HepG2 (cell line): ENCODE results near the gene IL1RAPL2. TPM values are rescaled to one million over a fixed set of nuclear protein-coding genes. Genes with fewer than 3 reads are reported as not detected.

Experiments
- ATAC-seq: fragments of 200-7000 bp; cut with Tn5 transposase; 3 replicates; pipeline ENCODE4 v1.9.1; 2020; ENCODE audit warnings: mild to moderate bottlenecking, moderate library complexity
- BruUV-seq: library from RNA; stranded (reverse); fragments of 400-500 nt; replicated peaks from 2 replicates; lab custom pipeline; 2021; lab: Mats Ljungman, UMichigan
- CTCF ChIA-PET: fragments of 300-600 bp; formaldehyde crosslinking; extraction: SDS; loops from one replicate; lab custom pipeline; 2021; ENCODE audit warnings: low total read pairs, inconsistent platforms, low intra/inter-chr PET ratio; lab: Yijun Ruan, JAX
- POLR2A ChIA-PET: fragments of 350-600 bp; sonication (Branson Sonifier 250); formaldehyde crosslinking; loops from one replicate; lab custom pipeline; 2020; ENCODE audit warnings: antibody characterized with exemption, inconsistent platforms; lab: Yijun Ruan, JAX
- DNase-seq: peaks from one replicate; pipeline ENCODE4 v3.0.0-alpha.2; 2015; ENCODE audit warnings: low spot score
- FAIRE-seq: peaks from 3 replicates; lab custom pipeline; 2011; peaks lifted over from hg19 to GRCh38; lab: Jason Lieb, UNC
- H2AFZ ChIP-seq: one replicate; pipeline ENCODE4 v1.6.1; 2011; ENCODE audit warnings: low read length, inconsistent platforms
- H3K27ac ChIP-seq: fragments of 300-600 bp; 3 replicates; pipeline ENCODE4 v1.8.0; 2011; ENCODE audit warnings: mixed run types, mild to moderate bottlenecking, mixed read lengths, low read length, inconsistent platforms; ENCODE audit not compliant: insufficient read depth; ENCODE audit errors: extremely low read length
- H3K27me3 ChIP-seq, 2 experiments: fragments of 200-600 bp in 1 of 2; 2 replicates in 1 of 2; 3 replicates in 1 of 2; pipeline versions ENCODE4 v1.6.0 to v1.8.0; 2011; ENCODE audit warnings: low read length in 2 of 2, mild to moderate bottlenecking in 2 of 2, moderate library complexity in 2 of 2, inconsistent platforms in 1 of 2; ENCODE audit not compliant: insufficient read depth in 2 of 2, control insufficient read depth in 1 of 2
- H3K36me3 ChIP-seq, 2 experiments: fragments of 200-600 bp in 1 of 2; replicated peaks in 1 of 2; 2 replicates in 1 of 2; 3 replicates in 1 of 2; pipeline versions ENCODE4 v1.5.1 to v1.8.0; 2011; ENCODE audit warnings: low read length in 2 of 2, inconsistent platforms in 1 of 2; ENCODE audit not compliant: insufficient read depth in 2 of 2, control insufficient read depth in 1 of 2
- H3K4me1 ChIP-seq: 2 replicates; pipeline ENCODE4 v1.5.1; 2012; ENCODE audit warnings: low read length, inconsistent platforms; ENCODE audit not compliant: insufficient read depth
- H3K4me2 ChIP-seq: 2 replicates; pipeline ENCODE4 v1.6.0; 2011; ENCODE audit warnings: low read depth, low read length, inconsistent platforms
- H3K4me3 ChIP-seq, 3 experiments: fragments of 200-600 bp in 1 of 3; sonication (generic), shearing (Covaris generic) in 1 of 3; replicated peaks in 1 of 3; 2 replicates each; pipeline ENCODE4 v1.5.1; 2011 to 2016; ENCODE audit warnings: low read length in 3 of 3, inconsistent platforms in 2 of 3, low read depth in 2 of 3, mild to moderate bottlenecking in 2 of 3, control low read depth in 1 of 3, mixed read lengths in 1 of 3; ENCODE audit not compliant: insufficient read depth in 1 of 3
- H3K79me2 ChIP-seq: one replicate; pipeline ENCODE4 v1.6.1; 2011; ENCODE audit warnings: low read length, inconsistent platforms; ENCODE audit not compliant: insufficient read depth
- H3K9ac ChIP-seq: 2 replicates; pipeline ENCODE4 v1.6.0; 2011; ENCODE audit warnings: mild to moderate bottlenecking, low read depth, low read length, inconsistent platforms; ENCODE audit not compliant: insufficient read depth
- H3K9me3 ChIP-seq: 2 replicates; pipeline ENCODE4 v1.5.1; 2012; ENCODE audit warnings: mild to moderate bottlenecking, low read length
- H4K20me1 ChIP-seq: 2 replicates; pipeline ENCODE4 v1.6.0; 2011; ENCODE audit warnings: inconsistent platforms, mild to moderate bottlenecking, low read length, moderate library complexity; ENCODE audit not compliant: insufficient read depth
- MTA3 ChIP-seq: sonication (generic); formaldehyde crosslinking; IDR thresholded peaks from 2 replicates; pipeline ENCODE4 v1.4.0; 2020; ENCODE audit warnings: missing genetic modification reagents
- SATB2 ChIP-seq: sonication (generic); formaldehyde crosslinking; IDR thresholded peaks from 2 replicates; pipeline ENCODE4 v1.5.0; 2020; ENCODE audit warnings: missing genetic modification reagents
- SRSF1 ChIP-seq: fragments of 200-400 bp; formaldehyde crosslinking; optimal IDR thresholded peaks from 2 replicates; pipeline ENCODE3; 2017; ENCODE audit warnings: mild to moderate bottlenecking, low read depth, low read length, moderate library complexity
- ZNF510 ChIP-seq: sonication (generic); formaldehyde crosslinking; IDR thresholded peaks from 2 replicates; pipeline ENCODE4 v1.4.0; 2020; ENCODE audit warnings: low read depth, mild to moderate bottlenecking, missing genetic modification reagents
- ZNF891 ChIP-seq: sonication (generic); formaldehyde crosslinking; IDR thresholded peaks from 2 replicates; pipeline ENCODE4 v1.5.0; 2020; ENCODE audit warnings: mild to moderate bottlenecking, missing genetic modification reagents
- ZSCAN31 ChIP-seq: sonication (generic); formaldehyde crosslinking; IDR thresholded peaks from 2 replicates; pipeline ENCODE4 v1.5.0; 2020; ENCODE audit warnings: low read depth, mild to moderate bottlenecking, missing genetic modification reagents
- WGBS: methylation state at CpG from one replicate; pipeline ENCODE4 v1.1.6; 2017; ENCODE audit warnings: low lambda C conversion rate; 5-methylcytosine and 5-hydroxymethylcytosine counted together
- in situ Hi-C: cut with HindIII; loops from 2 replicates; pipeline ENCODE4 v1.10.0; 2017; ENCODE audit warnings: low pct_unique_long_range_greater_than_20kb; ENCODE audit not compliant: extremely low pct_ligation_motif_present
- intact Hi-C: fragments of 100-400 bp; cut with micrococcal nuclease; formaldehyde crosslinking; loops from one replicate; pipeline ENCODE4 v1.10.0; 2022; ENCODE audit not compliant: unreplicated experiment
- polyA plus RNA-seq, 8 experiments: library from polyadenylated mRNA; depleted of rRNA in 3 of 8; stranded (reverse) in 7 of 8; unstranded in 1 of 8; fragments of >200 nt; fragmentation: Illumina TruSeq in 4 of 8; extraction: Trizol in 4 of 8; gene quantifications; 2 replicates each; pipeline versions ENCODE4 v1.2.1 to v1.2.3, GENCODE V29; 2011 to 2016; ENCODE audit warnings: low read depth in 4 of 8, missing spikeins in 1 of 8, mixed read lengths in 1 of 8; ENCODE audit not compliant: insufficient read depth in 1 of 8
- total RNA-seq, 5 experiments: library from RNA; depleted of rRNA; stranded (reverse); fragments of >200 nt; fragmentation: Illumina TruSeq; extraction: Trizol; gene quantifications; 2 replicates each; pipeline ENCODE4 v1.2.3, GENCODE V29; 2016; ENCODE audit warnings: low read depth in 1 of 5
- TF ChIP-seq, protein P1 (sequence below): sonication (generic); formaldehyde crosslinking; IDR thresholded peaks from 2 replicates; pipeline ENCODE4 v1.4.0; 2020; ENCODE audit warnings: mild to moderate bottlenecking, missing genetic modification reagents
- TF ChIP-seq, protein P2 (sequence below): conservative IDR thresholded peaks from 2 replicates; pipeline ENCODE4 v1.6.1; 2018; ENCODE audit warnings: missing genetic modification reagents
- TF ChIP-seq, protein P3 (sequence below): sonication (generic); formaldehyde crosslinking; IDR thresholded peaks from 2 replicates; pipeline ENCODE4 v1.5.0; 2020; ENCODE audit warnings: missing genetic modification reagents, mild to moderate bottlenecking, borderline replicate concordance

The IL1RAPL2 gene
- total and polyA plus RNA-seq, 2 of the 13 experiments (the other 11 are each of a cell fraction or from before 2014, with no cell fraction given), result not detected

GRCh38 chrX:104647084-104647483 is 81.1 kb downstream of the IL1RAPL2 start:
- H2AFZ ChIP-seq, result no peak overlapping the region
- no TSS peak for BruUV-seq
- no peak overlapping the region for H3K4me2 ChIP-seq
- CTCF ChIA-PET, result no interaction called here
- no peaks in the 10 kb centered on the region for H3K36me3 ChIP-seq
- no peaks in the 10 kb centered on the region for H3K79me2 ChIP-seq
- no peaks in the 10 kb centered on the region for H3K9me3 ChIP-seq
- FAIRE-seq (no peak), ATAC-seq (no peak), DNase-seq (no peak)
- intact Hi-C loops (no loop called here), in situ Hi-C loops (no loop called here)
- H3K4me3 ChIP-seq, result no peak overlapping the region
- TF ChIP-seq, protein P1, sequence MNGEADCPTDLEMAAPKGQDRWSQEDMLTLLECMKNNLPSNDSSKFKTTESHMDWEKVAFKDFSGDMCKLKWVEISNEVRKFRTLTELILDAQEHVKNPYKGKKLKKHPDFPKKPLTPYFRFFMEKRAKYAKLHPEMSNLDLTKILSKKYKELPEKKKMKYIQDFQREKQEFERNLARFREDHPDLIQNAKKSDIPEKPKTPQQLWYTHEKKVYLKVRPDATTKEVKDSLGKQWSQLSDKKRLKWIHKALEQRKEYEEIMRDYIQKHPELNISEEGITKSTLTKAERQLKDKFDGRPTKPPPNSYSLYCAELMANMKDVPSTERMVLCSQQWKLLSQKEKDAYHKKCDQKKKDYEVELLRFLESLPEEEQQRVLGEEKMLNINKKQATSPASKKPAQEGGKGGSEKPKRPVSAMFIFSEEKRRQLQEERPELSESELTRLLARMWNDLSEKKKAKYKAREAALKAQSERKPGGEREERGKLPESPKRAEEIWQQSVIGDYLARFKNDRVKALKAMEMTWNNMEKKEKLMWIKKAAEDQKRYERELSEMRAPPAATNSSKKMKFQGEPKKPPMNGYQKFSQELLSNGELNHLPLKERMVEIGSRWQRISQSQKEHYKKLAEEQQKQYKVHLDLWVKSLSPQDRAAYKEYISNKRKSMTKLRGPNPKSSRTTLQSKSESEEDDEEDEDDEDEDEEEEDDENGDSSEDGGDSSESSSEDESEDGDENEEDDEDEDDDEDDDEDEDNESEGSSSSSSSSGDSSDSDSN, result no peak
- TF ChIP-seq ZNF510 (CRISPR knock-in tag) (no peak), ZNF891 (CRISPR knock-in tag) (no peak), SRSF1 (no peak), ZSCAN31 (no peak), MTA3 (CRISPR knock-in tag) (no peak), SATB2 (no peak)
- TF ChIP-seq, protein P2, sequence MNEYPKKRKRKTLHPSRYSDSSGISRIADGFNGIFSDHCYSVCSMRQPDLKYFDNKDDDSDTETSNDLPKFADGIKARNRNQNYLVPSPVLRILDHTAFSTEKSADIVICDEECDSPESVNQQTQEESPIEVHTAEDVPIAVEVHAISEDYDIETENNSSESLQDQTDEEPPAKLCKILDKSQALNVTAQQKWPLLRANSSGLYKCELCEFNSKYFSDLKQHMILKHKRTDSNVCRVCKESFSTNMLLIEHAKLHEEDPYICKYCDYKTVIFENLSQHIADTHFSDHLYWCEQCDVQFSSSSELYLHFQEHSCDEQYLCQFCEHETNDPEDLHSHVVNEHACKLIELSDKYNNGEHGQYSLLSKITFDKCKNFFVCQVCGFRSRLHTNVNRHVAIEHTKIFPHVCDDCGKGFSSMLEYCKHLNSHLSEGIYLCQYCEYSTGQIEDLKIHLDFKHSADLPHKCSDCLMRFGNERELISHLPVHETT (CRISPR knock-in tag), result no peak
- TF ChIP-seq, protein P3, sequence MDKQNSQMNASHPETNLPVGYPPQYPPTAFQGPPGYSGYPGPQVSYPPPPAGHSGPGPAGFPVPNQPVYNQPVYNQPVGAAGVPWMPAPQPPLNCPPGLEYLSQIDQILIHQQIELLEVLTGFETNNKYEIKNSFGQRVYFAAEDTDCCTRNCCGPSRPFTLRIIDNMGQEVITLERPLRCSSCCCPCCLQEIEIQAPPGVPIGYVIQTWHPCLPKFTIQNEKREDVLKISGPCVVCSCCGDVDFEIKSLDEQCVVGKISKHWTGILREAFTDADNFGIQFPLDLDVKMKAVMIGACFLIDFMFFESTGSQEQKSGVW (CRISPR knock-in tag), result no peak
- 0% methylated on average over 1 of the region's 5 CpGs for WGBS
- no peaks in the 10 kb centered on the region for H3K27me3 ChIP-seq
- no peak overlapping the region for H3K9ac ChIP-seq
- no peaks in the 10 kb centered on the region for H4K20me1 ChIP-seq
- H3K4me1 ChIP-seq, result no peaks in the 10 kb centered on the region
- H3K27ac ChIP-seq, result no peak overlapping the region
- POLR2A ChIA-PET, result no interaction called here
